Measurements from ENCODE around the gene IGFL4. TPM values are rescaled to one million over a fixed set of nuclear protein-coding genes. Genes with fewer than 3 reads are reported as not detected.

Gene IGFL4
- total and polyA plus RNA-seq, 2 of the 4 experiments (the other 2 are of a cell fraction) = not detected

DNA sequence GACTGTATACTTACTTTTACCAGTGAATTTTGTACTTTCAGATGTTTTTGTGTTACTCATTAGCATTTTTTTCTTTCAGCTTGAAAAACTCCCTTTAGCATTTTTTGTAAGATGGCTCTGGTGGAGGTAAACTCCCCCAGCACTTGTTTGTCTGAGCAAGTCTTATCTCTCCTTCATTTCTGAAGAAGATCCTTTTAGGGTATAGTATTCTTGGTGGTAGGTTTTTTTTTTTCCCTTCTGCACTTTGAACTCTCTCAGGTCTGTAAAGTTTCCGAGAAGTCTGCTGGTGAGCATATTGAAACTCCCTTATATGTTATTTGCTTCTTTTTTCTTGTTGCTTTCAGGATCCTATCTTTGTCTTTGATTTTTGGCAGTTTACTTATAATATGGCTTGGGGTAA lies 48.6 kb upstream of the IGFL4 start:
- H2AFZ ChIP-seq (replicated peaks; ENCODE audit: low read length, poor library complexity) = no peak overlapping the region
- H2AK9ac ChIP-seq (replicated peaks; ENCODE audit: low read depth, low read length, poor library complexity) = no peak overlapping the region
- no TSS peak for BruUV-seq (replicated peaks)
- H3K18ac ChIP-seq (ENCODE audit: low read depth, low read length) = no peak overlapping the region
- H3K36me3 ChIP-seq (ENCODE audit: control insufficient read depth, insufficient read depth, low read length) = no peaks in the 10 kb centered on the region
- H2BK120ac ChIP-seq (ENCODE audit: low read depth, low read length) = no peak overlapping the region
- no peak overlapping the region for H3K23ac ChIP-seq (ENCODE audit: low read depth, low read length)
- no peak overlapping the region for H3K4ac ChIP-seq (ENCODE audit: low read depth, low read length)
- TF ChIP-seq FOS (IDR thresholded peaks at IDR 0.05; ENCODE audit: low read depth, low read length) = no peak
- no peak for TF ChIP-seq BHLHE40 (IDR thresholded peaks at IDR 0.05; ENCODE audit: low read depth, low read length)
- TF ChIP-seq NFE2L2 (IDR thresholded peaks at IDR 0.05; ENCODE audit: low read depth, low read length) = no peak
- no peak for TF ChIP-seq CHD1 (IDR thresholded peaks at IDR 0.05; ENCODE audit: low read depth, low read length)
- no peak for TF ChIP-seq CEBPB (IDR thresholded peaks at IDR 0.05; ENCODE audit: low read depth, low read length)
- no peak for TF ChIP-seq MAFK (IDR thresholded peaks at IDR 0.05; ENCODE audit: low read depth, low read length)
- H2BK5ac ChIP-seq (ENCODE audit: low read depth, low read length, poor library complexity, severe bottlenecking) = no peak overlapping the region
- H3K9me1 ChIP-seq (ENCODE audit: insufficient read depth, low read length) = no peaks in the 10 kb centered on the region
- ChIA-PET POLR2A (ENCODE audit: unreplicated experiment) (no interaction called here), CTCF (no interaction called here)
- H4K5ac ChIP-seq (ENCODE audit: low read depth, low read length) = no peak overlapping the region
- no peak overlapping the region for H3K14ac ChIP-seq (replicated peaks; ENCODE audit: low read depth, low read length)
- H3K27me3 ChIP-seq (ENCODE audit: control insufficient read depth, insufficient read depth, low read length) = peaks cover 25% of the 10 kb centered on the region
- H2BK20ac ChIP-seq (ENCODE audit: low read depth, low read length) = no peak overlapping the region
- no peak overlapping the region for H3K56ac ChIP-seq (ENCODE audit: extremely low read depth, insufficient read depth, low read length)
- intact Hi-C loops (cut with micrococcal nuclease) = no loop called here
- WGBS, 2 experiments (ENCODE audit: extremely low coverage in 2 of 2, insufficient read length in 1 of 2) = no CpG with 5 or more reads among the region's 1 CpG
- H3K27ac ChIP-seq (ENCODE audit: insufficient read depth, low read length) = no peak overlapping the region
- H2BK15ac ChIP-seq (ENCODE audit: low read depth, low read length) = no peak overlapping the region
- H3K4me2 ChIP-seq (ENCODE audit: low read depth, low read length) = no peak overlapping the region
- H3K79me1 ChIP-seq (ENCODE audit: low read depth in 1 of 2, low read length in 2 of 2) = no peaks in the 10 kb centered on the region
- no peak overlapping the region for H3K9ac ChIP-seq (ENCODE audit: low read depth, low read length)
- H4K8ac ChIP-seq (ENCODE audit: low read depth in 2 of 2, low read length in 2 of 2) = no peak overlapping the region
- no peak overlapping the region for H3K4me3 ChIP-seq (ENCODE audit: insufficient read depth, low read depth, low read length)
- no peaks in the 10 kb centered on the region for H3K4me1 ChIP-seq (ENCODE audit: control insufficient read depth, insufficient read depth, low read length)
- no peak overlapping the region for H4K91ac ChIP-seq (ENCODE audit: insufficient read depth, low read depth, low read length)
- dilution Hi-C loops (cut with HindIII; ENCODE audit: low sequenced_read_pairs, unreplicated experiment) = no loop called here
- no peak for ATAC-seq (ENCODE audit: low read depth)
- no peak for DNase-seq
- H2AK5ac ChIP-seq (ENCODE audit: low read depth, low read length) = no peak overlapping the region
- in situ Hi-C loops (cut with MboI; ENCODE audit: low sequenced_read_pairs) = no loop called here
- H3K9me3 ChIP-seq (ENCODE audit: control insufficient read depth, insufficient read depth, low read length) = peaks cover 17% of the 10 kb centered on the region
- H4K20me1 ChIP-seq (ENCODE audit: insufficient read depth, low read length) = no peaks in the 10 kb centered on the region
